K562 (cell line): Measurements from ENCODE around the gene UBE2D2. TPM values are rescaled to one million over a fixed set of nuclear protein-coding genes. Genes with fewer than 3 reads are reported as not detected.
A peak's percentile ranks its signal among the peaks of the same experiment; 100 is the strongest.

ENCODE experiments used
- ATAC-seq: fragments of 200-7000 bp; cut with Tn5 transposase; 3 replicates; pipeline ENCODE4 v1.9.1; 2020; ENCODE audit warnings: moderate library complexity
- BruUV-seq: library from RNA; stranded (reverse); fragments of 400-500 nt; replicated peaks from 2 replicates; lab custom pipeline; 2021; lab: Mats Ljungman, UMichigan
- CTCF ChIA-PET: fragments of 300-600 bp; formaldehyde crosslinking; extraction: SDS; loops from one replicate; lab custom pipeline; 2021; ENCODE audit warnings: low intra/inter-chr PET ratio; lab: Yijun Ruan, JAX
- POLR2A ChIA-PET: fragments of 300-600, 350-650 bp; sonication (Branson Sonifier 250); formaldehyde crosslinking; extraction: SDS; loops from one replicate; lab custom pipeline; 2021; ENCODE audit warnings: antibody characterized with exemption, inconsistent platforms; lab: Yijun Ruan, JAX
- DNase-seq, 4 experiments: peaks; one replicate each; pipeline versions ENCODE4 v3.0.0 to v3.0.0-alpha.2; 2011 to 2018; ENCODE audit warnings: low spot score in 3 of 4, mixed read lengths in 3 of 4; ENCODE audit errors: extremely low read depth in 1 of 4
- FAIRE-seq: peaks from 2 replicates; lab custom pipeline; 2011; peaks lifted over from hg19 to GRCh38; lab: Jason Lieb, UNC
- H2AFZ ChIP-seq: 2 replicates; pipeline ENCODE4 v1.6.0; 2011; ENCODE audit warnings: low read depth, low read length, control low read depth, inconsistent platforms
- H3K27ac ChIP-seq: fragments of 200-600 bp; 3 replicates; pipeline ENCODE4 v1.8.0; 2011; ENCODE audit warnings: low read depth, mild to moderate bottlenecking, control low read depth, inconsistent platforms, low read length, moderate library complexity, mixed read lengths; ENCODE audit errors: extremely low read depth
- H3K27me3 ChIP-seq, 2 experiments: fragments of 300-600 bp in 1 of 2; 2 replicates in 1 of 2; 3 replicates in 1 of 2; pipeline versions ENCODE4 v1.6.0 to v1.8.0; 2011; ENCODE audit warnings: inconsistent platforms in 2 of 2, low read length in 2 of 2, mild to moderate bottlenecking in 1 of 2, mixed read lengths in 1 of 2, moderate library complexity in 1 of 2; ENCODE audit not compliant: control insufficient read depth in 2 of 2, insufficient read depth in 2 of 2
- H3K36me3 ChIP-seq: fragments of 300-600 bp; 3 replicates; pipeline ENCODE4 v1.8.0; 2011; ENCODE audit warnings: mild to moderate bottlenecking, low read length, inconsistent platforms; ENCODE audit not compliant: control insufficient read depth, insufficient read depth
- H3K4me1 ChIP-seq, 2 experiments: fragments of 200-600 bp in 1 of 2; replicated peaks in 1 of 2; 2 replicates in 1 of 2; 3 replicates in 1 of 2; pipeline versions ENCODE4 v1.5.1 to v1.8.0; 2011; ENCODE audit warnings: inconsistent platforms in 2 of 2, low read length in 2 of 2, mild to moderate bottlenecking in 1 of 2, mixed read lengths in 1 of 2, moderate library complexity in 1 of 2; ENCODE audit not compliant: control insufficient read depth in 2 of 2, insufficient read depth in 2 of 2
- H3K4me2 ChIP-seq: 2 replicates; pipeline ENCODE4 v1.6.1; 2011; ENCODE audit warnings: low read length, control low read depth, inconsistent platforms, mixed read lengths; ENCODE audit not compliant: insufficient read depth
- H3K4me3 ChIP-seq: fragments of 200-600 bp; sonication (generic), shearing (Covaris generic); 2 replicates; pipeline ENCODE4 v1.5.1; 2016; ENCODE audit warnings: control low read depth, inconsistent platforms
- H3K79me2 ChIP-seq: fragments of 200-600 bp; 3 replicates; pipeline ENCODE4 v1.8.0; 2011; ENCODE audit warnings: low read length, inconsistent platforms; ENCODE audit not compliant: control insufficient read depth, insufficient read depth
- H3K9ac ChIP-seq, 2 experiments: 2 replicates each; pipeline versions ENCODE4 v1.6.0 to v1.6.1; 2011; ENCODE audit warnings: low read depth in 2 of 2, low read length in 2 of 2, control low read depth in 1 of 2, inconsistent platforms in 1 of 2, mild to moderate bottlenecking in 1 of 2, mixed read lengths in 1 of 2; ENCODE audit not compliant: insufficient read depth in 1 of 2
- H3K9me1 ChIP-seq: one replicate; pipeline ENCODE4 v1.6.0; 2011; ENCODE audit warnings: inconsistent platforms, mild to moderate bottlenecking, low read length, moderate library complexity; ENCODE audit not compliant: control insufficient read depth, insufficient read depth
- H3K9me3 ChIP-seq: replicated peaks from 2 replicates; pipeline ENCODE4 v1.5.1; 2011; ENCODE audit warnings: low read depth, low read length, inconsistent platforms; ENCODE audit not compliant: control insufficient read depth, insufficient read depth
- H4K20me1 ChIP-seq: replicated peaks from 2 replicates; pipeline ENCODE4 v1.6.1; 2011; ENCODE audit warnings: low read length, inconsistent platforms, mixed read lengths; ENCODE audit not compliant: control insufficient read depth, insufficient read depth
- CREM ChIP-seq: IDR thresholded peaks from 2 replicates; pipeline ENCODE4 v1.6.1; 2014; ENCODE audit warnings: antibody characterized with exemption, low read depth
- CXXC5 ChIP-seq: fragments of 250-450 bp; sonication (Bioruptor Pico); IDR thresholded peaks from 2 replicates; pipeline ENCODE4 v1.8.0; 2022; ENCODE audit warnings: inconsistent platforms, mild to moderate bottlenecking, moderate library complexity
- IRF2 ChIP-seq: sonication (generic); formaldehyde crosslinking; IDR thresholded peaks from 2 replicates; pipeline ENCODE4 v1.8.1; 2022; ENCODE audit warnings: mild to moderate bottlenecking, missing genetic modification reagents
- MCM2 ChIP-seq: fragments of 450-650 bp; IDR thresholded peaks from 2 replicates; pipeline ENCODE4 v1.6.1; 2017; ENCODE audit warnings: low read depth, mild to moderate bottlenecking
- ZNF133 ChIP-seq: fragments of 250-450 bp; sonication (Bioruptor Pico); IDR thresholded peaks from 2 replicates; pipeline ENCODE4 v1.4.0; 2020; ENCODE audit warnings: mild to moderate bottlenecking
- ZNF165 ChIP-seq: fragments of 250-450 bp; sonication (Bioruptor Pico); IDR thresholded peaks from 2 replicates; pipeline ENCODE4 v1.4.0; 2020; ENCODE audit warnings: borderline replicate concordance
- ZNF263 ChIP-seq: sonication (generic); formaldehyde crosslinking; IDR thresholded peaks from 2 replicates; pipeline ENCODE4 v1.8.0; 2022; ENCODE audit warnings: mild to moderate bottlenecking, missing genetic modification reagents, borderline replicate concordance
- WGBS: fragments of 100-300 bp; shearing (Covaris generic); methylation state at CpG from one replicate; pipeline ENCODE4 v1.1.6; 2016; ENCODE audit warnings: low coverage, mixed read lengths; ENCODE audit not compliant: insufficient coverage; ENCODE audit errors: missing lambda C conversion rate; 5-methylcytosine and 5-hydroxymethylcytosine counted together
- in situ Hi-C: fragments of 300-500 bp; cut with MboI; formaldehyde crosslinking; loops from 4 replicates; pipeline ENCODE4 v1.15.0; 2018; ENCODE audit warnings: inconsistent platforms, mixed read lengths
- intact Hi-C: fragments of 100-400 bp; cut with micrococcal nuclease; formaldehyde crosslinking; loops from 2 replicates; pipeline ENCODE4 v1.14.2; 2022
- polyA plus RNA-seq, 8 experiments: library from polyadenylated mRNA; depleted of rRNA in 4 of 8; stranded (reverse) in 5 of 8; unstranded in 3 of 8; fragments of >200 nt; fragmentation: Nextera tagmentation in 2 of 8; fragmentation: Illumina TruSeq in 1 of 8; extraction: Ambion mirVana in 2 of 8; extraction: Trizol in 1 of 8; gene quantifications; 2 replicates each; pipeline versions ENCODE4 v1.2.1 to v1.2.3, GENCODE V29; 2011 to 2014; ENCODE audit warnings: inconsistent platforms in 1 of 8, missing spikeins in 1 of 8
- total RNA-seq, 7 experiments: library from RNA; depleted of rRNA in 6 of 7; stranded (reverse); fragments of >200 nt in 6 of 7; fragmentation: Illumina TruSeq in 2 of 7; extraction: Trizol in 2 of 7; gene quantifications; 2 replicates each; pipeline versions ENCODE4 v1.2.1 to v1.2.3, GENCODE V29; 2011 to 2021; ENCODE audit warnings: low replicate concordance in 1 of 7
- TF ChIP-seq, protein P1 (sequence below), 3 experiments: fragments of 200-800 bp in 1 of 3; sonication (Bioruptor generic) in 1 of 3; sonication (generic) in 1 of 3; formaldehyde crosslinking in 1 of 3; IDR thresholded peaks; 2 replicates each; pipeline versions ENCODE4 v1.6.1 to v1.8.0; 2016 to 2022; ENCODE audit warnings: mild to moderate bottlenecking in 2 of 3, missing compliant biosample characterization in 2 of 3, missing genetic modification characterization in 2 of 3, missing genetic modification reagents in 1 of 3
- TF ChIP-seq, protein P2 (sequence below): IDR thresholded peaks from 2 replicates; pipeline ENCODE4 v1.6.1; 2011; ENCODE audit not compliant: insufficient read length; ENCODE audit errors: extremely low read depth

UBE2D2 gene
- total and polyA plus RNA-seq, 9 of the 15 experiments (the other 6 are each of a cell fraction or from before 2014, with no cell fraction given) = 53.6 to 198 (median 122) TPM

- H3K27me3 ChIP-seq = no peaks in the 10 kb centered on the region
- no peak for TF ChIP-seq IRF2
- no peak for TF ChIP-seq MCM2
- no peak for TF ChIP-seq CREM
- TF ChIP-seq CXXC5 (CRISPR knock-in tag) = no peak
- no peak for TF ChIP-seq ZNF165 (CRISPR knock-in tag)
- FAIRE-seq = no peak
- intact Hi-C loops = no loop called here
- CTCF ChIA-PET = no interaction called here
- peak overlapping the region in 1 of 2 experiments; percentile 53; a peak in 1 of 4 replicates for H3K9ac ChIP-seq
- in situ Hi-C loops = no loop called here
- no peak overlapping the region for H3K4me3 ChIP-seq
- no peaks in the 10 kb centered on the region for H3K9me3 ChIP-seq
- POLR2A ChIA-PET = interaction anchor here (1.7 kb wide), 1 partner anchor 10 kb away, joined by 5 read pairs; no protein-coding TSS in a partner anchor
- peaks cover 7% of the 10 kb centered on the region for H3K9me1 ChIP-seq
- no peak for ATAC-seq
- DNase-seq = no peak
- H2AFZ ChIP-seq = no peak overlapping the region
- BruUV-seq = no TSS peak
- H3K79me2 ChIP-seq = peaks cover 95% of the 10 kb centered on the region
- no peak overlapping the region for H3K4me2 ChIP-seq
- no peak overlapping the region for H3K27ac ChIP-seq
- WGBS = 98% methylated on average over 4 of the region's 4 CpGs
- H3K4me1 ChIP-seq = peaks cover 43 to 68% of the 10 kb centered on the region in 2 experiments
- peaks cover 48% of the 10 kb centered on the region for H4K20me1 ChIP-seq
- H3K36me3 ChIP-seq = peaks cover 57% of the 10 kb centered on the region; the same call in 2 of the 3 replicates
These were observed 114.1 kb downstream of the UBE2D2 start for GRCh38 chr5:139675213-139675612.

DNA sequence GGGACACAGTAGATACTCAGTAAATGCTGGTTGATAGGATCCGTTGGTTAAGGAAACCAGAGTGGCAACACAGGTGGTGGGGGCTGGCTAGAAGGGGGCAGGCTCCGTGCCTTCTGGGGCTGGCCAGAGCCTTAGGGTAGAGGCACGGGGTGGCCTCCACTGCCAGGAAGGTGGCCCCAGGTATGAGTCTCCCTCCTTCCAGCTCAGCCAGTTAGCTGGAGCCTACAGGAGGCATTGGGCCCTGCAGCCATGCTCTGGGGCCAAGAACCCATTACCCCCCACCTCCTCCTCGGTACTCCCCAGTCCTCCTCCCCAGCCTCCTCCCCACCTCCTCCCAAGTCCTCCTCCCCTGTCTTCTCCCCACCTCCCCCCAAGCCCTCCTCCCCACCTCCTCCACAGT is 114.7 kb downstream of the UBE2D2 start:
- Histone ChIP-seq H3K9me3 (no peaks in the 10 kb centered on the region), H3K36me3 (peaks cover 57% of the 10 kb centered on the region; the same call in 2 of the 3 replicates), H3K27ac (0 out of 3 replicates have a peak overlapping the region, but pooled peaks have one; percentile 38), H3K4me3 (no peak overlapping the region), H3K27me3 (no peaks in the 10 kb centered on the region), H3K4me1 (peaks cover 37 to 68% of the 10 kb centered on the region in 2 experiments), H3K79me2 (peaks cover 93% of the 10 kb centered on the region), H3K4me2 (no peak overlapping the region), H2AFZ (no peak overlapping the region), H4K20me1 (peaks cover 48% of the 10 kb centered on the region), H3K9ac (no peak overlapping the region; a peak in 1 of 4 replicates), H3K9me1 (peaks cover 3% of the 10 kb centered on the region)
- intact Hi-C loops = no loop called here
- in situ Hi-C loops = no loop called here
- POLR2A ChIA-PET = interaction anchor here (1.4 to 1.7 kb wide), 2 partner anchors 9 kb away, joined by 5 read pairs; no protein-coding TSS in a partner anchor
- BruUV-seq = no TSS peak
- TF ChIP-seq, protein P1, sequence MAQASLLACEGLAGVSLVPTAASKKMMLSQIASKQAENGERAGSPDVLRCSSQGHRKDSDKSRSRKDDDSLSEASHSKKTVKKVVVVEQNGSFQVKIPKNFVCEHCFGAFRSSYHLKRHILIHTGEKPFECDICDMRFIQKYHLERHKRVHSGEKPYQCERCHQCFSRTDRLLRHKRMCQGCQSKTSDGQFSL (CRISPR knock-in tag; IDR thresholded peaks at IDR 0.05) = peak; percentile 78
- TF ChIP-seq, protein P1 (tag; IDR thresholded peaks at IDR 0.05) = no peak
- TF ChIP-seq, protein P2, sequence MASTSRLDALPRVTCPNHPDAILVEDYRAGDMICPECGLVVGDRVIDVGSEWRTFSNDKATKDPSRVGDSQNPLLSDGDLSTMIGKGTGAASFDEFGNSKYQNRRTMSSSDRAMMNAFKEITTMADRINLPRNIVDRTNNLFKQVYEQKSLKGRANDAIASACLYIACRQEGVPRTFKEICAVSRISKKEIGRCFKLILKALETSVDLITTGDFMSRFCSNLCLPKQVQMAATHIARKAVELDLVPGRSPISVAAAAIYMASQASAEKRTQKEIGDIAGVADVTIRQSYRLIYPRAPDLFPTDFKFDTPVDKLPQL = no peak
- no peak for TF ChIP-seq ZNF133 (CRISPR knock-in tag)
- TF ChIP-seq ZNF263 (CRISPR knock-in tag) = peak; percentile 96
- no peak for FAIRE-seq
- no peak for ATAC-seq
- CTCF ChIA-PET = no interaction called here
- no peak for DNase-seq
- WGBS = 100% methylated on average over 2 of the region's 4 CpGs
